GM12878 (cell line): ENCODE results near the gene KIAA1217. TPM values are rescaled to one million over a fixed set of nuclear protein-coding genes. Genes with fewer than 3 reads are reported as not detected.

Experiments used
- ATAC-seq: fragments of 200-7000 bp; cut with Tn5 transposase; 3 replicates; pipeline ENCODE4 v1.9.1; 2020; ENCODE audit warnings: mild to moderate bottlenecking, moderate library complexity
- BruUV-seq: library from RNA; stranded (reverse); fragments of 400-500 nt; replicated peaks from 2 replicates; lab custom pipeline; 2021; lab: Mats Ljungman, UMichigan
- CTCF ChIA-PET: fragments of 300-600 bp; sonication (Branson Sonifier 250); formaldehyde crosslinking; extraction: SDS; loops from one replicate; lab custom pipeline; 2021; ENCODE audit warnings: inconsistent platforms; lab: Yijun Ruan, JAX
- POLR2A ChIA-PET: fragments of 350-600 bp; formaldehyde crosslinking; extraction: SDS; loops from one replicate; lab custom pipeline; 2021; ENCODE audit warnings: inconsistent platforms; lab: Charles Lee
- RAD21 ChIA-PET: fragments of 300-600 bp; sonication (Branson Sonifier 250); formaldehyde crosslinking; loops from one replicate; lab custom pipeline; 2023; ENCODE audit warnings: antibody characterized with exemption; ENCODE audit not compliant: unreplicated experiment; lab: Charles Lee
- SMC1A ChIA-PET: fragments of 300-600 bp; sonication (Branson Sonifier 250); formaldehyde crosslinking; loops from one replicate; lab custom pipeline; 2023; ENCODE audit not compliant: unreplicated experiment, uncharacterized antibody; lab: Charles Lee
- DNase-seq: peaks from one replicate; pipeline ENCODE4 v3.0.0-alpha.2; 2011; ENCODE audit warnings: low read depth, low spot score
- FAIRE-seq: peaks from 3 replicates; lab custom pipeline; 2011; peaks lifted over from hg19 to GRCh38; lab: Jason Lieb, UNC
- H2AFZ ChIP-seq: 2 replicates; pipeline ENCODE4 v1.6.0; 2011; ENCODE audit warnings: low read depth, low read length, control low read depth; ENCODE audit not compliant: control insufficient read depth
- H3K27ac ChIP-seq: 2 replicates; pipeline ENCODE4 v1.5.1; 2011; ENCODE audit warnings: control low read depth; ENCODE audit not compliant: control insufficient read depth, insufficient read depth
- H3K27me3 ChIP-seq, 2 experiments: replicated peaks in 1 of 2; 2 replicates each; pipeline versions ENCODE4 v1.6.0 to v1.6.1; 2011; ENCODE audit warnings: low read length in 1 of 2; ENCODE audit not compliant: control insufficient read depth in 2 of 2, insufficient read depth in 2 of 2
- H3K36me3 ChIP-seq, 2 experiments: 2 replicates each; pipeline ENCODE4 v1.5.1; 2011; ENCODE audit warnings: low read length in 1 of 2; ENCODE audit not compliant: control insufficient read depth in 2 of 2, insufficient read depth in 2 of 2
- H3K4me1 ChIP-seq: 2 replicates; pipeline ENCODE4 v1.6.1; 2011; ENCODE audit warnings: mild to moderate bottlenecking, low read length, moderate library complexity, mixed read lengths; ENCODE audit not compliant: control insufficient read depth, insufficient read depth
- H3K4me2 ChIP-seq: 2 replicates; pipeline ENCODE4 v1.6.0; 2011; ENCODE audit warnings: control low read depth; ENCODE audit not compliant: control insufficient read depth, insufficient read depth
- H3K4me3 ChIP-seq: fragments of 200-600 bp; sonication (generic); 2 replicates; pipeline ENCODE4 v1.5.1; 2016
- H3K79me2 ChIP-seq: 2 replicates; pipeline ENCODE4 v1.6.0; 2011; ENCODE audit warnings: low read length; ENCODE audit not compliant: control insufficient read depth, insufficient read depth
- H3K9ac ChIP-seq: 2 replicates; pipeline ENCODE4 v1.8.0; 2011; ENCODE audit warnings: low read length, control low read depth, mixed read lengths; ENCODE audit not compliant: control insufficient read depth, insufficient read depth
- H3K9me3 ChIP-seq: replicated peaks from 3 replicates; pipeline ENCODE4 v1.5.1; 2011; ENCODE audit warnings: mild to moderate bottlenecking, low read length; ENCODE audit not compliant: control insufficient read depth, insufficient read depth
- H4K20me1 ChIP-seq: 2 replicates; pipeline ENCODE4 v1.6.0; 2011; ENCODE audit not compliant: control insufficient read depth, insufficient read depth
- E2F8 ChIP-seq: fragments of 450-650 bp; IDR thresholded peaks from 2 replicates; pipeline ENCODE4 v1.6.1; 2018; ENCODE audit warnings: mild to moderate bottlenecking, low read depth, moderate library complexity; ENCODE audit not compliant: partially characterized antibody
- HDAC6 ChIP-seq: fragments of 200-600 bp; sonication (generic); IDR thresholded peaks from one replicate; pipeline ENCODE4 v1.8.0; 2017; ENCODE audit warnings: antibody characterized with exemption; ENCODE audit not compliant: unreplicated experiment
- KDM1A ChIP-seq: fragments of 200-600 bp; sonication (generic); IDR thresholded peaks from 2 replicates; pipeline ENCODE4 v1.6.1; 2016; ENCODE audit warnings: borderline replicate concordance
- LARP7 ChIP-seq: fragments of 450-650 bp; IDR thresholded peaks from 2 replicates; pipeline ENCODE4 v1.6.1; 2017; ENCODE audit warnings: mild to moderate bottlenecking
- NFIC ChIP-seq: IDR thresholded peaks from 2 replicates; pipeline ENCODE4 v1.6.1; 2012; ENCODE audit warnings: low read depth, mild to moderate bottlenecking, inconsistent platforms, low read length, moderate library complexity
- PRDM15 ChIP-seq: fragments of 450-650 bp; formaldehyde crosslinking; IDR thresholded peaks from 2 replicates; pipeline ENCODE4 v1.4.0; 2020; ENCODE audit warnings: mild to moderate bottlenecking, moderate library complexity
- RAD51 ChIP-seq: fragments of 450-650 bp; IDR thresholded peaks from 2 replicates; pipeline ENCODE4 v1.6.1; 2016; ENCODE audit warnings: moderate library complexity, mild to moderate bottlenecking, inconsistent platforms
- USF2 ChIP-seq: IDR thresholded peaks from 2 replicates; pipeline ENCODE4 v1.6.1; 2011; ENCODE audit warnings: low read depth, low read length, improper control_type of control experiment, borderline replicate concordance
- ZBTB33 ChIP-seq: fragments of 450-650 bp; IDR thresholded peaks from 2 replicates; pipeline ENCODE4 v1.6.1; 2017; ENCODE audit warnings: mild to moderate bottlenecking
- WGBS: methylation state at CpG from one replicate; pipeline ENCODE4 v1.1.6; 2016; ENCODE audit warnings: low lambda C conversion rate; ENCODE audit not compliant: insufficient replicate concordance, insufficient coverage; ENCODE audit errors: missing lambda C conversion rate; 5-methylcytosine and 5-hydroxymethylcytosine counted together
- in situ Hi-C: fragments of 300-500 bp; cut with MboI; formaldehyde crosslinking; loops from 9 replicates; pipeline ENCODE4 v1.14.3; 2018; ENCODE audit warnings: mixed read lengths
- intact Hi-C: fragments of 100-400 bp; cut with micrococcal nuclease; formaldehyde crosslinking; loops from one replicate; pipeline ENCODE4 v1.14.2; 2022; ENCODE audit not compliant: unreplicated experiment
- polyA plus RNA-seq, 11 experiments: library from polyadenylated mRNA; depleted of rRNA in 4 of 11; unstranded in 6 of 11; stranded (reverse) in 5 of 11; fragments of >200 nt; fragmentation: Nextera tagmentation in 4 of 11; fragmentation: Illumina TruSeq in 1 of 11; extraction: Ambion mirVana in 4 of 11; extraction: Trizol in 1 of 11; gene quantifications; 1 replicate in 1 of 11; 2 replicates in 10 of 11; pipeline versions ENCODE4 v1.2.1 to v1.2.3, GENCODE V29; 2011 to 2016; ENCODE audit warnings: inconsistent platforms in 2 of 11, missing spikeins in 2 of 11, low read depth in 1 of 11
- total RNA-seq, 4 experiments: library from RNA; depleted of rRNA in 3 of 4; stranded (reverse); fragments of >200 nt in 3 of 4; fragmentation: Illumina TruSeq in 1 of 4; extraction: Trizol in 1 of 4; gene quantifications; 2 replicates each; pipeline versions ENCODE4 v1.2.1 to v1.2.3, GENCODE V29; 2013 to 2021

The KIAA1217 gene
- total and polyA plus RNA-seq, 10 of the 15 experiments (the other 5 are each of a cell fraction or from before 2014, with no cell fraction given), result 0.57 to 3.8 (median 2.1) TPM

- FAIRE-seq (no peak), ATAC-seq (no peak), DNase-seq (no peak)
- H3K79me2 ChIP-seq, result no peaks in the 10 kb centered on the region
- RAD21 ChIA-PET, result interaction anchor here (0.8 to 1.4 kb wide), 2 partner anchors 59 to 330 kb away, joined by 3 read pairs; no protein-coding TSS in a partner anchor
- H3K27me3 ChIP-seq, result no peaks in the 10 kb centered on the region
- POLR2A ChIA-PET, result no interaction called here
- H3K4me1 ChIP-seq, result no peaks in the 10 kb centered on the region
- H3K4me3 ChIP-seq, result no peak overlapping the region
- no peak overlapping the region for H3K9ac ChIP-seq
- no peak overlapping the region for H3K27ac ChIP-seq
- H3K9me3 ChIP-seq, result peaks cover 6% of the 10 kb centered on the region; the same call in 2 of the 3 replicates
- intact Hi-C loops, result no loop called here
- in situ Hi-C loops, result no loop called here
- CTCF ChIA-PET, result interaction anchor here (0.6 to 1.7 kb wide), 3 partner anchors 19 to 851 kb away, joined by 3 to 4 read pairs (median 3); no protein-coding TSS in a partner anchor
- no peak overlapping the region for H3K4me2 ChIP-seq
- H4K20me1 ChIP-seq, result no peaks in the 10 kb centered on the region
- SMC1A ChIA-PET, result interaction anchor here (1.2 to 2.0 kb wide), 2 partner anchors 19 to 29 kb away, joined by 3 to 10 read pairs; no protein-coding TSS in a partner anchor
- no TSS peak for BruUV-seq
- H2AFZ ChIP-seq, result no peak overlapping the region
- 12% methylated on average over 3 of the region's 3 CpGs for WGBS
- H3K36me3 ChIP-seq, result no peaks in the 10 kb centered on the region
- TF ChIP-seq ZBTB33 (no peak), HDAC6 (no peak), LARP7 (no peak), E2F8 (no peak), USF2 (no peak), NFIC (no peak), KDM1A (no peak), RAD51 (no peak), PRDM15 (no peak)
These were observed 115.7 kb downstream of the KIAA1217 start for GRCh38 chr10:24324651-24325050.
